ENCODE measurements around the gene CNST. TPM values are rescaled to one million over a fixed set of nuclear protein-coding genes. Genes with fewer than 3 reads are reported as not detected.

Gene CNST
- total and polyA plus RNA-seq, 2 of the 13 experiments (the other 11 are each of a cell fraction or from before 2014, with no cell fraction given), result 6.3 to 12.4 TPM

GRCh38 chr1:246639732-246640131, 73.5 kb downstream of the CNST start (continued):
- no peak for TF ChIP-seq ZNF446 (CRISPR knock-in tag; IDR thresholded peaks at IDR 0.05)
- no peak for TF ChIP-seq EHMT2 (IDR thresholded peaks at IDR 0.05; ENCODE audit: borderline replicate concordance, low read depth, low read length)
- no peak for TF ChIP-seq SIN3A (IDR thresholded peaks at IDR 0.05; ENCODE audit: borderline replicate concordance, low read depth, low read length)
- no peak for TF ChIP-seq ZNF574 (CRISPR knock-in tag; IDR thresholded peaks at IDR 0.05)
- no peak for TF ChIP-seq SAP130 (CRISPR knock-in tag; IDR thresholded peaks at IDR 0.05; ENCODE audit: low read depth)
- TF ChIP-seq ZNF18 (CRISPR knock-in tag; IDR thresholded peaks at IDR 0.05; ENCODE audit: insufficient replicate concordance), result no peak
- TF ChIP-seq RCOR2 (CRISPR knock-in tag; IDR thresholded peaks at IDR 0.05), result no peak
- TF ChIP-seq ZNF841 (CRISPR knock-in tag; IDR thresholded peaks at IDR 0.05; ENCODE audit: borderline replicate concordance), result no peak
- no peak for TF ChIP-seq KMT2B (CRISPR knock-in tag; IDR thresholded peaks at IDR 0.05)
- no peak for TF ChIP-seq POLR2AphosphoS5 (IDR thresholded peaks at IDR 0.05; ENCODE audit: low read depth, low read length)
- no peak for TF ChIP-seq ZFP62 (CRISPR knock-in tag; IDR thresholded peaks at IDR 0.05)
- no peak for TF ChIP-seq HNRNPH1 (optimal IDR thresholded peaks at IDR 0.05; ENCODE audit: low read depth, low read length)

Data from HepG2 (cell line).